Activated CD4-positive, alpha-beta T cell treated with anti-CD3 and anti-CD28 coated beads for 4 hours (primary cell): ENCODE data around the gene MICB.
"Not testable (repeated sequence)": the region's sequence is repeated elsewhere in the genome, so short reads cannot be mapped to it uniquely, and the experiment has no call there.

ENCODE experiments used
- DNase-seq, 2 donors: peaks; one replicate each; pipeline ENCODE4 v3.0.0-alpha.2; 2020

The MICB gene

GRCh38 chr6:31497531-31498476 is at the start of gene MICB:
Gene MICB, plus strand, starts transcription at chr6:31498145. Its CDS starts 49 bp downstream, at chr6:31498194.
- DNase-seq: peak; percentile 84 to 85

GRCh38 chr6:31450751-31451150 is 47.2 kb upstream of the MICB start:
- no peak for DNase-seq

- no peak for DNase-seq
Observed at GRCh38 chr6:31452859-31453258, 45.1 kb upstream of the MICB start.

- DNase-seq: no peak
Observed at GRCh38 chr6:31453259-31453658, 44.7 kb upstream of the MICB start.

GRCh38 chr6:31459864-31460263 is 38.1 kb upstream of the MICB start:
- DNase-seq: not testable (repeated sequence)

- no peak for DNase-seq
Observed at GRCh38 chr6:31460361-31461025, 37.5 kb upstream of the MICB start.

- no peak for DNase-seq
Observed at GRCh38 chr6:31462026-31462963, 35.6 kb upstream of the MICB start.

- peak; percentile 86 to 90 for DNase-seq
Observed at GRCh38 chr6:31462964-31463870, 34.7 kb upstream of the MICB start.

GRCh38 chr6:31464252-31465184 is 33.4 kb upstream of the MICB start:
- no peak for DNase-seq

GRCh38 chr6:31465185-31465536 is 32.8 kb upstream of the MICB start:
- no peak for DNase-seq

GRCh38 chr6:31465718-31466117 is 32.2 kb upstream of the MICB start:
- no peak for DNase-seq

GRCh38 chr6:31466466-31466865 is 31.5 kb upstream of the MICB start:
- no peak for DNase-seq

- no peak for DNase-seq
Observed at GRCh38 chr6:31467151-31467550, 30.8 kb upstream of the MICB start.

- DNase-seq: no peak
Observed at GRCh38 chr6:31468311-31468710, 29.6 kb upstream of the MICB start.

- DNase-seq: no peak
Observed at GRCh38 chr6:31470801-31471200, 27.1 kb upstream of the MICB start.

- DNase-seq: no peak
Observed at GRCh38 chr6:31471711-31472110, 26.2 kb upstream of the MICB start.

GRCh38 chr6:31472259-31472658 is 25.7 kb upstream of the MICB start:
- no peak for DNase-seq

- no peak for DNase-seq
Observed at GRCh38 chr6:31473244-31473643, 24.7 kb upstream of the MICB start.

- no peak for DNase-seq
Observed at GRCh38 chr6:31473780-31474761, 23.9 kb upstream of the MICB start.
